ENCODE data around the gene EEF1AKMT4. TPM values are rescaled to one million over a fixed set of nuclear protein-coding genes. Genes with fewer than 3 reads are reported as not detected.

EEF1AKMT4 gene
- total and polyA plus RNA-seq, 8 donors = 1.8 to 5.3 (median 2.9) TPM

GRCh38 chr3:184240384-184241140 lies 8.9 kb upstream of the EEF1AKMT4 start:
- Histone ChIP-seq H3K4me3 (no peak overlapping the region), H3K27ac (no peak overlapping the region), H3K36me3 (peaks cover 0 to 24% (median 12%) of the 10 kb centered on the region in 3 donors), H3K4me1 (peaks cover 0 to 8% (median 0%) of the 10 kb centered on the region in 3 donors), H3K27me3 (no peaks in the 10 kb centered on the region), H3K9me3 (no peaks in the 10 kb centered on the region)
- ATAC-seq (no peak), FAIRE-seq (no peak), DNase-seq (no peak)
- 70 to 79% methylated on average over 4 of the region's 4 CpGs for WGBS, 2 donors
- TF ChIP-seq CTCF (IDR thresholded peaks at IDR 0.05) = no peak
- intact Hi-C loops (cut with DNase I) = loop anchor here in 1 of 3 donors (10.0 kb wide), 2 partner anchors 46 to 346 kb away; no protein-coding TSS in a partner anchor

- ATAC-seq (no peak), DNase-seq (no peak), FAIRE-seq (no peak)
- intact Hi-C loops (cut with DNase I) = loop anchor here in 1 of 3 donors (10.0 kb wide), 2 partner anchors 46 to 346 kb away; no protein-coding TSS in a partner anchor
- 28 to 34% methylated on average over 17 of the region's 17 CpGs for WGBS, 2 donors
- Histone ChIP-seq H3K4me3 (peak overlapping the region in 2 of 4 donors; percentile 37 to 40), H3K4me1 (peaks cover 0 to 8% (median 0%) of the 10 kb centered on the region in 3 donors), H3K27me3 (no peaks in the 10 kb centered on the region), H3K36me3 (peaks cover 0 to 24% (median 12%) of the 10 kb centered on the region in 3 donors), H3K9me3 (no peaks in the 10 kb centered on the region), H3K27ac (peak overlapping the region in 1 of 4 donors; percentile 26)
- no peak for TF ChIP-seq CTCF (IDR thresholded peaks at IDR 0.05)
These were observed 8.4 kb upstream of the EEF1AKMT4 start for GRCh38 chr3:184241141-184241446.

- no peak for FAIRE-seq
- peaks cover 0 to 8% (median 0%) of the 10 kb centered on the region in 3 donors for H3K4me1 ChIP-seq
- 5 to 9% methylated on average over 44 to 46 of the region's 46 CpGs for WGBS, 2 donors
These were observed 7.8 kb upstream of the EEF1AKMT4 start for GRCh38 chr3:184241447-184242296.

GRCh38 chr3:184242297-184242685 lies 7.2 kb upstream of the EEF1AKMT4 start:
- Histone ChIP-seq H3K36me3 (peaks cover 0 to 24% (median 12%) of the 10 kb centered on the region in 3 donors), H3K9me3 (no peaks in the 10 kb centered on the region), H3K27ac (no peak overlapping the region), H3K4me3 (no peak overlapping the region), H3K27me3 (no peaks in the 10 kb centered on the region), H3K4me1 (peaks cover 0 to 9% (median 0%) of the 10 kb centered on the region in 3 donors)
- no peak for DNase-seq
- no peak for ATAC-seq
- 70 to 73% methylated on average over 5 of the region's 5 CpGs for WGBS, 2 donors
- no peak for FAIRE-seq
- no peak for TF ChIP-seq CTCF (IDR thresholded peaks at IDR 0.05)
- intact Hi-C loops (cut with DNase I) = loop anchor here in 1 of 3 donors (10.0 kb wide), 2 partner anchors 47 to 347 kb away; no protein-coding TSS in a partner anchor

More at GRCh38 chr3:184241447-184242296, 7.8 kb upstream of the EEF1AKMT4 start:
- Histone ChIP-seq H3K27me3 (no peaks in the 10 kb centered on the region), H3K36me3 (peaks cover 0 to 24% (median 12%) of the 10 kb centered on the region in 3 donors), H3K9me3 (no peaks in the 10 kb centered on the region), H3K27ac (peak overlapping the region in 1 of 4 donors; percentile 26), H3K4me3 (peak overlapping the region in 3 of 4 donors; percentile 10 to 40 (median 37))
- ATAC-seq (peak; percentile 89 to 97 (median 95)), DNase-seq (peak; percentile 80 to 95 (median 86))
- TF ChIP-seq CTCF (IDR thresholded peaks at IDR 0.05) = peak; percentile 53 to 61 (median 59)
- intact Hi-C loops (cut with DNase I) = loop anchor here in 1 of 3 donors (10.0 kb wide), 2 partner anchors 47 to 347 kb away; no protein-coding TSS in a partner anchor
